RWPE2 (cell line): Measurements from ENCODE around the gene NOP10.

Experiments used
- ATAC-seq: fragments of 200-7000 bp; cut with Tn5 transposase; 3 replicates; pipeline ENCODE4 v1.9.1; 2021; ENCODE audit warnings: low read depth
- DNase-seq: peaks from one replicate; pipeline ENCODE4 v3.0.0-alpha.2; 2020; ENCODE audit warnings: low spot score
- H3K27ac ChIP-seq: fragments of 450-650 bp; 2 replicates; pipeline ENCODE4 v1.5.1; 2017; ENCODE audit warnings: mild to moderate bottlenecking; ENCODE audit not compliant: poor library complexity, severe bottlenecking
- H3K27me3 ChIP-seq: fragments of 250-450 bp; sonication (Bioruptor Pico); 2 replicates; pipeline ENCODE4 v1.5.1; 2021; ENCODE audit warnings: mild to moderate bottlenecking, moderate library complexity; ENCODE audit not compliant: insufficient read depth, poor library complexity, severe bottlenecking
- H3K36me3 ChIP-seq: fragments of 250-450 bp; sonication (Bioruptor Pico); 2 replicates; pipeline ENCODE4 v1.5.1; 2020; ENCODE audit warnings: low read depth, mild to moderate bottlenecking, moderate library complexity
- H3K4me1 ChIP-seq: fragments of 250-450 bp; sonication (Bioruptor Pico); 2 replicates; pipeline ENCODE4 v1.5.1; 2021; ENCODE audit warnings: mild to moderate bottlenecking, moderate library complexity; ENCODE audit not compliant: insufficient read depth, poor library complexity, severe bottlenecking
- H3K4me3 ChIP-seq: fragments of 250-450 bp; sonication (Bioruptor Pico); 2 replicates; pipeline ENCODE4 v1.5.1; 2021; ENCODE audit warnings: mild to moderate bottlenecking, moderate library complexity; ENCODE audit not compliant: severe bottlenecking
- H3K9me3 ChIP-seq: fragments of 250-450 bp; sonication (Bioruptor Pico); 2 replicates; pipeline ENCODE4 v1.5.1; 2021; ENCODE audit warnings: mild to moderate bottlenecking, moderate library complexity; ENCODE audit not compliant: severe bottlenecking
- TF ChIP-seq, protein P1 (sequence below): fragments of 450-650 bp; IDR thresholded peaks from one replicate; pipeline ENCODE4 v1.5.1; 2017; ENCODE audit warnings: mild to moderate bottlenecking, moderate library complexity; ENCODE audit not compliant: poor library complexity, severe bottlenecking

The NOP10 gene

DNA sequence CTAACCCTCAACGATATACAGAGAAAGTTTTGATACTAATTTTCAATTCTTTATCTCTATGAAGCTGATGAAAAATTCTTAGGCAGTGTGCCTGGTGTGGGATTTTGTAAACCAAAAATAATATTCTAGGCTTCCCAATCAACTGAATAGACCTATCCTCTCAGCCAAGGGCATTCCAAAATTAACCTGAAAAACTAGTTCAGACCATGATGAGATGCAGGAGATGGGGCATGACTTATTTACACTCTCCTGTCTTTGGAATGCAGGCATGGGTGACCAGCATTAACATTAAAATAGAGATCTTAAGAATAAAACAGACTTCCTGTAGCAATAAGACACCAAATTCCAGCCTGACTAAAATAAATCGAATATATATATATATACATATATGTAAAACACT, 31.9 kb upstream of the NOP10 start:
- H3K27me3 ChIP-seq: no peaks in the 10 kb centered on the region
- TF ChIP-seq, protein P1, sequence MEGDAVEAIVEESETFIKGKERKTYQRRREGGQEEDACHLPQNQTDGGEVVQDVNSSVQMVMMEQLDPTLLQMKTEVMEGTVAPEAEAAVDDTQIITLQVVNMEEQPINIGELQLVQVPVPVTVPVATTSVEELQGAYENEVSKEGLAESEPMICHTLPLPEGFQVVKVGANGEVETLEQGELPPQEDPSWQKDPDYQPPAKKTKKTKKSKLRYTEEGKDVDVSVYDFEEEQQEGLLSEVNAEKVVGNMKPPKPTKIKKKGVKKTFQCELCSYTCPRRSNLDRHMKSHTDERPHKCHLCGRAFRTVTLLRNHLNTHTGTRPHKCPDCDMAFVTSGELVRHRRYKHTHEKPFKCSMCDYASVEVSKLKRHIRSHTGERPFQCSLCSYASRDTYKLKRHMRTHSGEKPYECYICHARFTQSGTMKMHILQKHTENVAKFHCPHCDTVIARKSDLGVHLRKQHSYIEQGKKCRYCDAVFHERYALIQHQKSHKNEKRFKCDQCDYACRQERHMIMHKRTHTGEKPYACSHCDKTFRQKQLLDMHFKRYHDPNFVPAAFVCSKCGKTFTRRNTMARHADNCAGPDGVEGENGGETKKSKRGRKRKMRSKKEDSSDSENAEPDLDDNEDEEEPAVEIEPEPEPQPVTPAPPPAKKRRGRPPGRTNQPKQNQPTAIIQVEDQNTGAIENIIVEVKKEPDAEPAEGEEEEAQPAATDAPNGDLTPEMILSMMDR: no peak
- no peaks in the 10 kb centered on the region for H3K4me1 ChIP-seq
- no peak for ATAC-seq
- H3K36me3 ChIP-seq: peaks cover 3% of the 10 kb centered on the region; the same call in 1 of the 2 replicates
- H3K9me3 ChIP-seq: no peaks in the 10 kb centered on the region
- no peak overlapping the region for H3K27ac ChIP-seq
- DNase-seq: no peak
- H3K4me3 ChIP-seq: no peak overlapping the region

- Histone ChIP-seq H3K36me3 (no peaks in the 10 kb centered on the region), H3K9me3 (no peaks in the 10 kb centered on the region), H3K27ac (no peak overlapping the region), H3K27me3 (no peaks in the 10 kb centered on the region), H3K4me1 (no peaks in the 10 kb centered on the region), H3K4me3 (no peak overlapping the region)
- DNase-seq: peak; percentile 60
- TF ChIP-seq, protein P1: no peak
- no peak for ATAC-seq
Observed at GRCh38 chr15:34373951-34374350, 31.0 kb upstream of the NOP10 start.

DNA sequence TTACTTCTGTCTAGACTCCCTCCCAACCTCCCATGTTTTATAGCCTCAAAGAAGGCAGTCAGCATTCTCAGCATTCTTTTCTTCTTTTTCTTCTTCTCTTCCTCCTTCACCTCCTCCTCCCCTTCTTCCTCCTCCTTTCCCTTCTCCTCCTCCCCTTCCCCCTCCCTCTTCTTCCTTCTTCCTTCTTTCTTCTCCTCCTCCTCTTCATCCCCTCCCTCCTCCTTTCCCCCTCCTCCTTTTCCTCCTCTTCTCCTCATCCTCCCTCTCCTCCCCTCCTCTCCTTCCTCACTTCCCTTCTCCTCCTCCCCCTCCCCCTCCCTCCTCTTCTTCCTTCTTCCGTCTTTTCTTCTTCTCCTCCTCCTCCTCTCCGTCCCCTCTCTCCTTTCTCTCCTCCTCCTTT, 27.7 kb upstream of the NOP10 start:
- no peak for DNase-seq
- TF ChIP-seq, protein P1: no peak
- H3K4me3 ChIP-seq: no peak overlapping the region
- H3K27ac ChIP-seq: no peak overlapping the region
- ATAC-seq: no peak
- H3K4me1 ChIP-seq: peaks cover 3% of the 10 kb centered on the region
- no peaks in the 10 kb centered on the region for H3K36me3 ChIP-seq
- no peaks in the 10 kb centered on the region for H3K27me3 ChIP-seq
- H3K9me3 ChIP-seq: no peaks in the 10 kb centered on the region

- TF ChIP-seq, protein P1: no peak
Observed at GRCh38 chr15:34370129-34370528, 27.2 kb upstream of the NOP10 start.

GRCh38 chr15:34367101-34368081, 24.5 kb upstream of the NOP10 start, which contains the start of gene LPCAT4:
Gene LPCAT4 (minus strand): TSS chr15:34367196. CDS start chr15:34367100, 96 bp downstream.
- DNase-seq (peak; percentile 95), ATAC-seq (peak; percentile 77)
- peak within 1 kb of the TSS; percentile 59 for H3K4me3 ChIP-seq
- TF ChIP-seq, protein P1: peak; percentile 100
- H3K4me1 ChIP-seq: peaks cover 5% of the 10 kb centered on the region
- no peaks in the 10 kb centered on the region for H3K27me3 ChIP-seq
- H3K9me3 ChIP-seq: no peaks in the 10 kb centered on the region
- H3K27ac ChIP-seq: peak within 1 kb of the TSS; percentile 81
- peaks cover 17% of the 10 kb centered on the region for H3K36me3 ChIP-seq

More at GRCh38 chr15:34370129-34370528, 27.2 kb upstream of the NOP10 start:
- Histone ChIP-seq H3K36me3 (no peaks in the 10 kb centered on the region; the same call in 1 of the 2 replicates), H3K9me3 (no peaks in the 10 kb centered on the region), H3K4me3 (no peak overlapping the region), H3K27ac (no peak overlapping the region), H3K27me3 (no peaks in the 10 kb centered on the region), H3K4me1 (peaks cover 5% of the 10 kb centered on the region)
- no peak for DNase-seq
- no peak for ATAC-seq
